Measurements from ENCODE around the gene PCNA.

The PCNA gene

DNA sequence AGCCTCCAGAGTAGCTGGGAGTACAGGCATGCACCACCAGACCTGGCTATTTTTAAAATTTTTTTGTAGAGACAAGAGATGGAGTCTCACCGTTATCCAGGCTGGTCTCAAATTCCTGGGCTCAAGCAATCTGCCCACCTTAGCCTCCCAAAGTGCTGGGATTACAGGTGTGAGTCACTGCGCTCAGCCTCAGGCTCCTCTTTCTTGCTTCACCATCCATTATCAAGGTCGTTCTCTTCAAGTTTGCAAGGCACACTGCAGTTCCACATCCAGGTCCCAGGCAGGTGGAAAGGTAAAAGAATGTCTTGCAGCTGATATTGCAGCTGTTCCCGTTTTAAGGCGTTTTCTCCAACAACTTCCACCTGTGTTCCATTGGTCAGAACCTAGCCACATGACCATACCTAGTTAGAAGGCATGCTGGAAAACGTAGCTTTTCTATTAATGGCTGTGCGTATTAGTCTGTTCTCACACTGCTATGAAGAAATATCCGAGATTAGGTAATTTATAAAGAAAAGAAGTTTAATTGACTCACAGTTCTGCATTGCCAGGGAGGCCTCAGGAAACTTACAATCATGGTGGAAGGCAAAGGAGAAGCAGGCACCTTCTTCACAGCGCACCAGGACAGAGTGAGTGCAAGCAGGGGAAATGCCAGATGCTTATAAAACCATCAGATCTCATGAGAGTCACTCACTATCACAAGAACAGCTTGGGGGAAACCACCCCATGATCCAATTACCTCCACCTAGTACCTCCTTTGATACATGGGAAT, 51.7 kb downstream of the PCNA start:
- no peak for DNase-seq (ENCODE audit: low spot score)

DNA sequence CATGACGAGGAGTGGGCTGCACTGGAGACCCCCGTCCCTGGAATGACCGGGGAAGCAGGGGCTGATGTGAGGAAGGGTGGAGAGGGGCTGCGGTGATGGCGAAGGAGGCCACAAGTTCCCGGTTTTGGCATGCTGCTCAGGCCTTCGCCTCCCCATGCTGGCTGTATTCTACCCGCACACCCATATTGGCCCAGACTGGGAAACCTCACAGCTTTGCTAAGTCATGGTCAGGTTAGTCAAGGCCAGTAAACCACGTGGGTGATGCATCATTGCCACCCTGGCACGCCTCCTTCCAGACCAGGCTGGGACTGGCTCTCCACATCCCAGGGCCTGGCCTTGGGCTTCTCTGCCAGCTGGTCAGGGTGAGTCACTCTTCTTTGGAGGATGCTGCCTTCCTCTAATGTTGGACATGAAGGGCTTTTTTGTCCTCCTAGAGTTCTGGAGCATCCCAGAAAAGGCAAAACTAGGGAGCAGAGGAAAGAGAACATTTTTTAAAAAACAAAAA, 53.8 kb downstream of the PCNA start:
- no peak for DNase-seq (ENCODE audit: low spot score)

DNA sequence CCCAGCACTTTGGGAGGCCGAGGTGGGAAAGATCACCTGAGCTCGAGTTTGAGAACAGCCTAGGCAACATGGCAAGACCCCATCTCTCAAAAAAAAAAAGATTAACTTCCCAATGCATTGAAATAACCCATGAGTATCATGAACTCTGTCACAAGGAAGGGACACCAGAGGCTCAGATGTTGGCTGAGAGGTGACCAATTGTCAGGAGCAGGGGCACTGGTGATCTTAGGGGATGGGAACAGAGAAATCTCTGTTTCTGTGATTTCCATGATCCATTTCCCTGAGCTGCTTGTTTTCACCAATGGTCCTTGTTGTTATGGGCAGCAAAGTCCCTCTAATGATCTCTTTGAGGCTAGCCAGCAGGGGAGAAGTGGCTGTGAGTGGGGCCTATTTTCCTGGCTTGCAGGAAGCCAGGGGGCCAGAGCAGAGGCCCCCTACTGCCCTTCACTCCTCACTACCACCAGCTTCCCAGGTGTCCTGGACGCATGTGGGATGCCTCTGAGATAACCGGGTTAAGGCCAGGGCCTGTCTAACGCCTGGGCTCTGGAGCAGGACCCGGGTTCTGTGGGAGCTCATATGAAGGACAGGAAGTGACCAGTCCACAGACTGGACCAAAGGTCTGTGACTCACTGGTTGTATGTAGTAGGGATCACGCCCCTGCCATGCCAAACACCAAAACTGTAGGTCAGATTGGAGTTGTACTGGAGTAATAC, 54.4 kb downstream of the PCNA start:
- DNase-seq (ENCODE audit: low spot score) = no peak

Small RNA genes lying within 50 kb of the gene (small RNA-seq; reads per million reads assigned to genes)
- 0 reads per million in 2 experiments for gene RF00019
- 0 reads per million in 2 experiments for gene RF00568
- gene RNA5SP474 = 0 to 0.49 reads per million in 2 experiments

Data from SK-N-DZ (cell line).